HG03025 (cell line): Measurements from ENCODE around the gene MKI67.

Experiments used
- ATAC-seq: cut with Tn5 transposase; IDR thresholded peaks from one replicate; pipeline ENCODE4 v1.9.1; 2021; ENCODE audit warnings: mild to moderate bottlenecking, moderate library complexity; ENCODE audit not compliant: unreplicated experiment, low FRiP score

Gene MKI67

GRCh38 chr10:128068398-128069285 lies 57.6 kb downstream of the MKI67 start:
- ATAC-seq, result no peak

DNA sequence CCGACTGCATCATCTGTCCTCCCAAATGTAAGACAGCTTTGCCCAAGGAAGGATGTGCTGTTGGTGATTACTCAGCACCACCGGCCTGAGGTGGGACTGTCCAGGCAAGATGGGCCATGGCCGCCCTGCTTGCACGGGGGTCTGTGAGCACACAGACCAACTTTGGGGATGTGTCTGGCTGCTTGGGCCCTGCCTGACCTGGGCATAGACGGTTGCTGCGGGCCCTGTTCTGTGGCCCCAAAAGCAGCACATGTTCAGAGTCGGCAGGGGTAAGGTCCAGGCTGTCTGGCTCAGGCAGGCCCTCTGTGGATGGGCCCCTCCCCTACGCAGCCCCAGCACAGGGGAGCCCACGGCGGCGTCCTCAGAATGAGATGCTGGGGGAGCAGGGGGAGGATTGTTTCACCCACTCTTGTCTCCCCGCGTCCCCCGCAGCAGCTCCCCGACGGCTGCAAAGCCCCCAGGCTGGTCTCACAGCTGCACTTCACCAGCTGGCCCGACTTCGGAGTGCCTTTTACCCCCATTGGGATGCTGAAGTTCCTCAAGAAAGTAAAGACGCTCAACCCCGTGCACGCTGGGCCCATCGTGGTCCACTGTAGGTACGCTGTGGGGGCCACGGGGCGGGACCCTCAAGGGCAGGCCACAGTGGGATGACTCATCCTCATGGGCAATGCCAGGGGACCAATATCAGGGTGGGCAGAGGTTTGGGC lies 58.4 kb downstream of the MKI67 start:
- ATAC-seq, result no peak

DNA sequence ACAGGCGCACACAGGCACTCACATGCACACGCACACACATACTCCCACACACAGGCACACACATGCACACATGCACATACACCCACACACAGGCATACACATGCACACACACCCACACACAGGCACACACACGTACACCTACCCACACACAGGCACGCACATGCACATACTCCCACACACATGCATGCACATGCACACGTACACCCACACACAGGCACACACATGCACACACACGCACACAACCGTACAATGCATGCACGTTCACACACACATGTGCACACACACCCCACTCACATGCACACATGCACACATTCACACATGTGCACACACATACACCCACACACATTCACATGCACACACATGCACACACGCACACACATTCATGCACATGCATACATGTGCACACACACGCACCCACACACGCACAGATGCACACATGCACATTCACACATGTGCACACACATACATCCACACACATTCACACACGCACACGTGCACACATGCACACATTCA lies 59.3 kb downstream of the MKI67 start:
- ATAC-seq, result no peak

DNA sequence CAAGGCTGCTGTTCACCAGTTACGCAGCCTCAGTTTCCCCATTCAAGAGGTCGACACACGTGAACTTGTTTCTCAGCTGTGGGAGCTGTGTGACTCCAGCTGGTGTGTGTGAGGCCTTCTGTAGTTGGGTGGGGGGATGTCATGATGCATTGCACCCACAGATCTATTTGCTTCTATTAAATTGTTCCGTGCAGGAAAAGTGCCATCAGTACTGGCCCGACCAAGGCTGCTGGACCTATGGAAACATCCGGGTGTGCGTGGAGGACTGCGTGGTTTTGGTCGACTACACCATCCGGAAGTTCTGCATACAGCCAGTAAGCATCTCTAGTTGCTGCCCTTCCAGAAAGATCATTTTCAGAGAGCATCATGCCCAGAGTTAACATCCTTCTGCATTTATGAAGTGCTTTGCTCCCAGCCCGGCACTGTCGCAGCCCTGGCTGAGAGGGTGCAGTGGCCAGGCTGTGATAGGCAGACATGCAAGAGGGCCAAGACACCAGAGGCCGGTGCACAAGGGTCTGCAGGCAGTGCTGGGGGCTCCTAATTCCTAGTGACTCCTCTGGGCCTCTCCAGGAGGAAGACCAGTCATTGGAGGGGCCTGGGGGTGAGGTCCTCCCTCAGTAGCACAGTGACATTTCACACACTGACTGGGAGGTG lies 60.2 kb downstream of the MKI67 start:
- ATAC-seq, result no peak

- peak; percentile 23 for ATAC-seq
Measured at GRCh38 chr10:128064970-128065580, 61.1 kb downstream of the MKI67 start.

DNA sequence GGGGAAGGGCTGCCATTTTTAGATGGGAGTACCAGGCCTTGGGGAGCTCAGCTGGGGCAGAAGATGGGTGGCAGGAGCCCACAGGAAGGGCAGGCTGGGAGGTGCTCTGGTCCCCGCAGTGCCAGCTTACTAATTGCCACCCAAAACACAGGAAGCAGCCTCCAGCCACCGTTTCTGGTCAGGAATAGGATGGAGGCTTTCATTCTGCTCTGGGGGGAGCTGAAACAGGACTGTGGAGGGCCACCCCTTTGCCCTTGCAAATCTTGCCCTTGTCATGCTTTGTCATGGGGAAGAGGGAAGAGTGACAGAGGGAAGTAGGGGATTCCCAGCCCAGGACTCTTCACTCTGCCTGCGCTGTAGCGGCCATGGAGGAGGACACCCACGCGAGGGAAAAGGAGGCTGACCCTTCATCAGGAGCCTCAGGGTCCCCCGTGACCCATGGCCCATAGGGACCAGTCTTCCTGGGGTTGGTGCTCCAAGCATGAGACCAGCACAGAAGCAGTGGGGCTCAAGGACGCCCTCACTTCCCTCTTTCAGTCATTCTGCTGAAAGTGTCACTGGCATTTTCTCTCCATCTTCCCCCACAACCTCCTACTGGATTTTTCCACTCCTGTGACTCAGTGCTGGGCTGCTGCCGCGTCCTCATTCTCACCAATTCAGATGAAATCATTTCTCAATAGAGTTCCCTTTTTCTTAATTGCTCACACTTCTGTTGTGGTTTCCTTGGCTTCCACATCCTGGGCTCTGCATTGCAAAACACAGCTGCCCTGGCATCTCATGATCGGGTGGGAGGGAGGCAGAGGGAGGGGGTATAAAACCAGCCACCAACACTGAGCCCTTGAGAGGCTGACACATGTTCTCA lies 61.9 kb downstream of the MKI67 start:
- peak; percentile 33 for ATAC-seq

GRCh38 chr10:128063736-128064107 lies 62.5 kb downstream of the MKI67 start:
- peak; percentile 38 for ATAC-seq

- ATAC-seq, result peak; percentile 50
Measured at GRCh38 chr10:128062881-128063563, 63.2 kb downstream of the MKI67 start.

DNA sequence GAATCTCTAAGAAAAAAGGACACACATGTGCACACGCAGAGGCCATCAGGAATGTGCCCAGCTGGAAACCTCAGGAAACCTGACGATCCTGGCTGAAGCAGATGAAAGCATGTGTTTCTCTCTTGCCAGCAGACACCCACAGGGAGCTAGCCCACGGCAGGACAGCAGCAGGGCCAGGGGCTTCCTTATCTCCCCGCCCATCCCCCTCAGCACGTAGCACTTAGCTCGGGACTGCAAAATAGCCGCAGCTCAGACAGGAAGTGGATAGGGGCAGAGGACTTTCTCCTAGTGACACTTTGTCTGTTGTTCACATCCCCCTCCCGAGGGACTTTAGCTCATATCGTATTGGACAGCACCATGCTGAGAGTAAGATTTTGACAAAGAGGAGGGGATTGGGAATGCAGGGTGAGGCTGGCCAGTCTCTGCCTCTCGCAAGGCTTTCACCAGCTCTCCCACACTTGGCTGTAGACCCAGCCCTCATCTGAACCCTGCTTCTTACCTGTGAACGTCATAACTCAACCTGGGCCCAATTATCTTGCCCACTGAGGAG lies 63.8 kb downstream of the MKI67 start:
- ATAC-seq, result no peak

GRCh38 chr10:128061306-128062300 lies 64.6 kb downstream of the MKI67 start:
- no peak for ATAC-seq

- no peak for ATAC-seq
Measured at GRCh38 chr10:128060341-128061250, 65.6 kb downstream of the MKI67 start.

- ATAC-seq, result no peak
Measured at GRCh38 chr10:128059982-128060293, 66.3 kb downstream of the MKI67 start.

DNA sequence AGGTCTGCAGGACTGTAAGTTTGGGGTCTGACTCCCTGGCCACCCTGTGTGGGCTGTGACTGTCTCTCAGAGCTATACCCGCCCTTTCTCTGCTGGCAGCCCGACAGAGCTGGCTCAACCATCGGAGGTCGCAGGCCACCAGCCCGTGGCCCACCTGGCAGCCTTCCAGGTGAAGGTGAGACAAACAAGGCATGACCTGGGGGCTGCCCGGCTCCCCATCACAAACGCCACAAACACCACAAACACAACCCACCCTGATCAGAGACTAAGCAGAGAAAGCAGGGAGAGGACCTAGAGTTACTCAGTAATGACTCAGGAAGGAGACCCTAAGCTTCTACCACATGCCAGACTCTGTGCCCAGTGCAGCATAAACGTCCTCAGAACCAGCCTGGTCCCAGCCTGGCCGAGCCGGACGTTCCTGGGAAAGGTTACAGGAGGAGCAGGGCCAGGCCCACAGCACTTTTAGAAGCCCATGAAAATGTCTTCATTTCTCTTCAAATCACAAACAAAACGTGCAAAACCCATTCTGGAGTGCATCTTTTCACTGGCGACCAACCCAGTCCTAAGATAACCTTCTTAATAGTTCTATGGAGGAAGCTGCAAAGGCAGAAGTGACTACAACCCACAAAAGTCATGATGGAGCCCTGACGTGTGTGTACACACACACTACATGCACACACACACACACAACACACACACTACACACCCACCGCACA lies 66.8 kb downstream of the MKI67 start:
- no peak for ATAC-seq

DNA sequence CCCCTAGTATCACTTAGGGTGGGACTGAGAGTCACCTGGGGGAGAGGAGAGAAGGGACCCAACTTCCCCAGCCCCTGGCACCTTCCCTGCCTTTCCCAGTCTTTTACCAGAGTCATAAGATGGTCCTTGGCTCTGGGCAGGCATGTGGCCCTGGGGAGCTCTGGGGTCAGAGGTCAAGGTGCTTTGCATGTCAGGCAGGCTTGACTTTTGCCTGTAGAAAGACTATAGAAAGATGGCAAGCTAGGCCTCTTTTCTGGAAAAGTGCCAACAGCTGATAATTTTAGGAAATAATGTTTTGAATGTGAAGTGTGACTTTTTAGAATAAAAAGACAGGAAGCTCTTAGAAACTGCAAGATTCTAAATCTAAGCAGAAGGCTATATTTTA lies 67.5 kb downstream of the MKI67 start:
- no peak for ATAC-seq

- no peak for ATAC-seq
Measured at GRCh38 chr10:128058106-128058749, 68.0 kb downstream of the MKI67 start.
